Glutamatergic neuron (in vitro differentiated cells): ENCODE results near the gene ATP2C1. TPM values are rescaled to one million over a fixed set of nuclear protein-coding genes. Genes with fewer than 3 reads are reported as not detected.

ENCODE experiments used
- DNase-seq: peaks from one replicate; pipeline ENCODE4 v3.0.0; 2022
- H3K27ac Mint-ChIP-seq: one replicate; pipeline ENCODE4 v1.8.0; 2020; ENCODE audit warnings: mild to moderate bottlenecking, mixed read lengths, inconsistent platforms; ENCODE audit not compliant: unreplicated experiment
- H3K27me3 Mint-ChIP-seq: one replicate; pipeline ENCODE4 v1.8.0; 2020; ENCODE audit warnings: mild to moderate bottlenecking, moderate library complexity, mixed read lengths, inconsistent platforms; ENCODE audit not compliant: unreplicated experiment
- H3K36me3 Mint-ChIP-seq: one replicate; pipeline ENCODE4 v1.8.0; 2020; ENCODE audit warnings: mild to moderate bottlenecking, mixed read lengths, inconsistent platforms; ENCODE audit not compliant: unreplicated experiment
- H3K4me1 Mint-ChIP-seq: one replicate; pipeline ENCODE4 v1.8.0; 2020; ENCODE audit warnings: mild to moderate bottlenecking, low read depth, mixed read lengths, inconsistent platforms; ENCODE audit not compliant: unreplicated experiment
- H3K4me3 Mint-ChIP-seq: one replicate; pipeline ENCODE4 v1.8.0; 2020; ENCODE audit warnings: mild to moderate bottlenecking, mixed read lengths, inconsistent platforms; ENCODE audit not compliant: unreplicated experiment
- H3K9me3 Mint-ChIP-seq: one replicate; pipeline ENCODE4 v1.8.0; 2020; ENCODE audit warnings: mild to moderate bottlenecking, moderate library complexity, mixed read lengths, inconsistent platforms; ENCODE audit not compliant: unreplicated experiment
- CTCF ChIP-seq: fragments of 200-600 bp; sonication (generic); IDR thresholded peaks from one replicate; pipeline ENCODE4 v1.5.0; 2021; ENCODE audit not compliant: partially characterized antibody, unreplicated experiment
- total RNA-seq: library from RNA; stranded (reverse); fragmentation: NEBNext Ultra II Directional; extraction: Animal tissue kit (Norgen Biotek cat#: 25700); gene quantifications from one replicate; pipeline ENCODE4 v1.2.1, GENCODE V29; 2021; ENCODE audit not compliant: unreplicated experiment

The ATP2C1 gene
- total RNA-seq, 1 donor from 2014 or later = 130 TPM

GRCh38 chr3:131007782-131008181 is 113.9 kb downstream of the ATP2C1 start:
- no peak for DNase-seq
- Mint-ChIP-seq H3K4me1 (no peaks in the 10 kb centered on the region), H3K27ac (no peak overlapping the region), H3K4me3 (no peak overlapping the region), H3K27me3 (peaks cover 2% of the 10 kb centered on the region), H3K9me3 (no peaks in the 10 kb centered on the region), H3K36me3 (no peaks in the 10 kb centered on the region)
- no peak for TF ChIP-seq CTCF

GRCh38 chr3:131008326-131008725 is 114.4 kb downstream of the ATP2C1 start:
- Mint-ChIP-seq H3K4me1 (no peaks in the 10 kb centered on the region), H3K27ac (no peak overlapping the region), H3K4me3 (no peak overlapping the region), H3K36me3 (no peaks in the 10 kb centered on the region), H3K9me3 (no peaks in the 10 kb centered on the region), H3K27me3 (peaks cover 2% of the 10 kb centered on the region)
- DNase-seq = no peak
- no peak for TF ChIP-seq CTCF

GRCh38 chr3:131009698-131010097 is 115.8 kb downstream of the ATP2C1 start:
- Mint-ChIP-seq H3K36me3 (no peaks in the 10 kb centered on the region), H3K4me3 (no peak overlapping the region)
- no peak for TF ChIP-seq CTCF

GRCh38 chr3:131018970-131019369 is 125.1 kb downstream of the ATP2C1 start:
- H3K27me3 Mint-ChIP-seq = no peaks in the 10 kb centered on the region
- H3K27ac Mint-ChIP-seq = no peak overlapping the region
- no peak for TF ChIP-seq CTCF
- no peak overlapping the region for H3K4me3 Mint-ChIP-seq
- H3K4me1 Mint-ChIP-seq = peaks cover 13% of the 10 kb centered on the region
- DNase-seq = no peak
- H3K36me3 Mint-ChIP-seq = no peaks in the 10 kb centered on the region
- H3K9me3 Mint-ChIP-seq = no peaks in the 10 kb centered on the region

More at GRCh38 chr3:131009698-131010097, 115.8 kb downstream of the ATP2C1 start:
- H3K4me1 Mint-ChIP-seq = no peaks in the 10 kb centered on the region
- H3K9me3 Mint-ChIP-seq = no peaks in the 10 kb centered on the region
- DNase-seq = no peak
- no peak overlapping the region for H3K27ac Mint-ChIP-seq
- peaks cover 2% of the 10 kb centered on the region for H3K27me3 Mint-ChIP-seq

- H3K36me3 Mint-ChIP-seq = no peaks in the 10 kb centered on the region
- DNase-seq = no peak
These were observed 126.3 kb downstream of the ATP2C1 start for GRCh38 chr3:131020122-131020693.

More at GRCh38 chr3:131020122-131020693, 126.3 kb downstream of the ATP2C1 start:
- Mint-ChIP-seq H3K4me1 (peaks cover 10% of the 10 kb centered on the region), H3K9me3 (no peaks in the 10 kb centered on the region), H3K4me3 (no peak overlapping the region), H3K27me3 (no peaks in the 10 kb centered on the region), H3K27ac (no peak overlapping the region)
- no peak for TF ChIP-seq CTCF
